ENCODE results near the gene RARB.
A peak's percentile ranks its signal among the peaks of the same experiment; 100 is the strongest.

The RARB gene

GRCh38 chr3:25428789-25429335 is 799 bp downstream of the RARB start:
- Histone ChIP-seq H3K4me3 (ENCODE audit: low read depth, low read length) (peak overlapping the region; percentile 66), H2AFZ (peak overlapping the region; percentile 85), H3K79me2 (no peaks in the 10 kb centered on the region), H3K9ac (no peak overlapping the region), H3K4me2 (ENCODE audit: low read length) (peak overlapping the region; percentile 73), H3K27ac (peak overlapping the region; percentile 75), H3K27me3 (ENCODE audit: control insufficient read depth, insufficient read depth, low read length) (no peaks in the 10 kb centered on the region), H3K4me1 (no peaks in the 10 kb centered on the region), H3K9me3 (ENCODE audit: control insufficient read depth, low read length) (no peaks in the 10 kb centered on the region), H3K36me3 (ENCODE audit: control insufficient read depth, insufficient read depth, low read length) (no peaks in the 10 kb centered on the region)
- no peak for TF ChIP-seq CTCF (IDR thresholded peaks at IDR 0.05)

- H3K27me3 ChIP-seq (ENCODE audit: control insufficient read depth, insufficient read depth, low read length): no peaks in the 10 kb centered on the region
- no peak overlapping the region for H2AFZ ChIP-seq
- H3K4me2 ChIP-seq (ENCODE audit: low read length): peak overlapping the region; percentile 73
- no peak overlapping the region for H3K9ac ChIP-seq
- H3K36me3 ChIP-seq (ENCODE audit: control insufficient read depth, insufficient read depth, low read length): no peaks in the 10 kb centered on the region
- peak overlapping the region; percentile 66 for H3K4me3 ChIP-seq (ENCODE audit: low read depth, low read length)
- H3K4me1 ChIP-seq: no peaks in the 10 kb centered on the region
- no peak for TF ChIP-seq CTCF (IDR thresholded peaks at IDR 0.05)
- H3K27ac ChIP-seq: peak overlapping the region; percentile 13
- no peaks in the 10 kb centered on the region for H3K9me3 ChIP-seq (ENCODE audit: control insufficient read depth, low read length)
- no peaks in the 10 kb centered on the region for H3K79me2 ChIP-seq
Observed at GRCh38 chr3:25429361-25430286, 1.6 kb downstream of the RARB start.

GRCh38 chr3:25430287-25430934 is 2.3 kb downstream of the RARB start:
- Histone ChIP-seq H3K9ac (no peak overlapping the region), H3K4me3 (ENCODE audit: low read depth, low read length) (peak overlapping the region; percentile 1)

GRCh38 chr3:25430935-25431770 is 3.1 kb downstream of the RARB start:
- no peak for TF ChIP-seq CTCF (IDR thresholded peaks at IDR 0.05)
- Histone ChIP-seq H3K36me3 (ENCODE audit: control insufficient read depth, insufficient read depth, low read length) (no peaks in the 10 kb centered on the region), H3K9ac (no peak overlapping the region), H3K27ac (peak overlapping the region; percentile 7), H3K9me3 (ENCODE audit: control insufficient read depth, low read length) (no peaks in the 10 kb centered on the region), H2AFZ (no peak overlapping the region), H3K4me1 (no peaks in the 10 kb centered on the region), H3K27me3 (ENCODE audit: control insufficient read depth, insufficient read depth, low read length) (no peaks in the 10 kb centered on the region), H3K4me2 (ENCODE audit: low read length) (no peak overlapping the region), H3K4me3 (ENCODE audit: low read depth, low read length) (no peak overlapping the region), H3K79me2 (no peaks in the 10 kb centered on the region)

More at GRCh38 chr3:25430287-25430934, 2.3 kb downstream of the RARB start:
- H3K36me3 ChIP-seq (ENCODE audit: control insufficient read depth, insufficient read depth, low read length): no peaks in the 10 kb centered on the region
- H3K27me3 ChIP-seq (ENCODE audit: control insufficient read depth, insufficient read depth, low read length): no peaks in the 10 kb centered on the region
- H2AFZ ChIP-seq: peak overlapping the region; percentile 34
- H3K4me1 ChIP-seq: no peaks in the 10 kb centered on the region
- no peak overlapping the region for H3K4me2 ChIP-seq (ENCODE audit: low read length)
- H3K27ac ChIP-seq: peak overlapping the region; percentile 33
- no peak for TF ChIP-seq CTCF (IDR thresholded peaks at IDR 0.05)
- no peaks in the 10 kb centered on the region for H3K79me2 ChIP-seq
- H3K9me3 ChIP-seq (ENCODE audit: control insufficient read depth, low read length): no peaks in the 10 kb centered on the region
